Measurements from ENCODE around the gene IRF1.

The IRF1 gene

GRCh38 chr5:132472431-132472830 is 18.1 kb downstream of the IRF1 start:
- FAIRE-seq (no peak), DNase-seq (ENCODE audit: insufficient read length, low spot score) (no peak)
- TF ChIP-seq CTCF (IDR thresholded peaks at IDR 0.05; ENCODE audit: insufficient read depth, missing control alignments), result no peak

- no peak for FAIRE-seq
- DNase-seq (ENCODE audit: insufficient read length, low spot score), result no peak
- TF ChIP-seq CTCF (IDR thresholded peaks at IDR 0.05; ENCODE audit: insufficient read depth, missing control alignments), result no peak
Observed at GRCh38 chr5:132471944-132472343, 18.6 kb downstream of the IRF1 start.

GRCh38 chr5:132471151-132471907 is 19.2 kb downstream of the IRF1 start:
- TF ChIP-seq CTCF (IDR thresholded peaks at IDR 0.05; ENCODE audit: insufficient read depth, missing control alignments), result no peak
- FAIRE-seq (no peak), DNase-seq (ENCODE audit: insufficient read length, low spot score) (no peak)

- DNase-seq (ENCODE audit: insufficient read length, low spot score) (no peak), FAIRE-seq (no peak)
- no peak for TF ChIP-seq CTCF (IDR thresholded peaks at IDR 0.05; ENCODE audit: insufficient read depth, missing control alignments)
Observed at GRCh38 chr5:132470596-132470995, 20.0 kb downstream of the IRF1 start.

GRCh38 chr5:132470010-132470392 is 20.6 kb downstream of the IRF1 start:
- DNase-seq (ENCODE audit: insufficient read length, low spot score) (no peak), FAIRE-seq (no peak)
- no peak for TF ChIP-seq CTCF (IDR thresholded peaks at IDR 0.05; ENCODE audit: insufficient read depth, missing control alignments)

GRCh38 chr5:132469380-132470009 is 21.1 kb downstream of the IRF1 start:
- no peak for FAIRE-seq
- TF ChIP-seq CTCF (IDR thresholded peaks at IDR 0.05; ENCODE audit: insufficient read depth, missing control alignments), result no peak
- DNase-seq (ENCODE audit: insufficient read length, low spot score), result no peak

Data from D721Med (cell line).